ENCODE measurements around the gene PFKFB3. TPM values are rescaled to one million over a fixed set of nuclear protein-coding genes. Genes with fewer than 3 reads are reported as not detected.

Gene PFKFB3
- total RNA-seq, 1 experiment from 2014 or later, result 36.8 TPM

GRCh38 chr10:6275022-6275997 lies 72.6 kb downstream of the PFKFB3 start:
- H3K4me1 Mint-ChIP-seq, result peaks cover 18% of the 10 kb centered on the region in 2 experiments
- H2BK12ac ChIP-seq (ENCODE audit: insufficient read length, low read depth, low read length), result no peak overlapping the region
- no peak overlapping the region for H4K91ac ChIP-seq (ENCODE audit: insufficient read length, low read depth, low read length)
- DNase-seq, result peak; percentile 80
- H2BK5ac ChIP-seq (ENCODE audit: insufficient read length, low read length), result no peak overlapping the region
- H3K27me3 ChIP-seq (ENCODE audit: insufficient read depth, low read length), result no peaks in the 10 kb centered on the region
- no peak overlapping the region for H3K4ac ChIP-seq (ENCODE audit: low read depth, low read length)
- WGBS (ENCODE audit: extremely low coverage, insufficient read length, low lambda C conversion rate), result no CpG with 5 or more reads among the region's 29 CpGs
- no peaks in the 10 kb centered on the region for H3K4me1 ChIP-seq (ENCODE audit: insufficient read depth, low read length)
- H4K8ac ChIP-seq (replicated peaks; ENCODE audit: insufficient read length, low read depth, low read length), result no peak overlapping the region
- no peaks in the 10 kb centered on the region; the same call in 1 of the 2 replicates for H3K27me3 Mint-ChIP-seq (ENCODE audit: low read depth)
- no peak overlapping the region for H3K9ac ChIP-seq (ENCODE audit: extremely low read depth, insufficient read length, low read length)
- no peak overlapping the region for H2BK20ac ChIP-seq (ENCODE audit: low read depth, low read length, poor library complexity, severe bottlenecking)
- H3T11ph ChIP-seq (ENCODE audit: low read length), result no peak overlapping the region
- H3K79me2 ChIP-seq (ENCODE audit: insufficient read depth, low read length), result no peaks in the 10 kb centered on the region
- H2BK15ac ChIP-seq (ENCODE audit: low read depth, low read length), result no peak overlapping the region
- no peaks in the 10 kb centered on the region for H4K20me1 ChIP-seq (ENCODE audit: control insufficient read depth, insufficient read depth, insufficient read length)
- H3K9me3 ChIP-seq (ENCODE audit: control insufficient read depth, low read depth, low read length), result no peaks in the 10 kb centered on the region
- no peak overlapping the region for H3K23ac ChIP-seq (ENCODE audit: insufficient read length, low read depth, low read length)
- no peak overlapping the region for H3K27ac ChIP-seq (ENCODE audit: insufficient read length, low read depth, low read length)
- TF ChIP-seq CTCF (conservative IDR thresholded peaks at IDR 0.05), result no peak
- H2AK5ac ChIP-seq (ENCODE audit: insufficient read length, low read length), result no peak overlapping the region
- no peaks in the 10 kb centered on the region; a peak in 1 of 5 replicates for H3K9me3 Mint-ChIP-seq
- no peak overlapping the region for H2BK120ac ChIP-seq (ENCODE audit: low read depth, low read length, poor library complexity, severe bottlenecking)
- H3K4me2 ChIP-seq (ENCODE audit: insufficient read depth, insufficient read length, low read length), result no peak overlapping the region
- no peaks in the 10 kb centered on the region for H3K79me1 ChIP-seq (ENCODE audit: insufficient read depth, low read depth, low read length, poor library complexity, severe bottlenecking)
- H4K5ac ChIP-seq (ENCODE audit: insufficient read length, low read depth, low read length), result no peak overlapping the region
- no peak overlapping the region; a peak in 1 of 5 replicates for H3K4me3 Mint-ChIP-seq
- H2AFZ ChIP-seq (ENCODE audit: low read length), result no peak overlapping the region
- peak overlapping the region in 2 of 3 experiments; percentile 8 to 61; a peak in 2 of 7 replicates for H3K27ac Mint-ChIP-seq
- no peak overlapping the region for H3K18ac ChIP-seq (ENCODE audit: insufficient read length, low read depth, low read length)
- H3K14ac ChIP-seq (ENCODE audit: insufficient read depth, low read length), result no peak overlapping the region
- H3K23me2 ChIP-seq (ENCODE audit: insufficient read length, low read depth, low read length, poor library complexity, severe bottlenecking), result no peaks in the 10 kb centered on the region
- no peak overlapping the region for H3K56ac ChIP-seq (ENCODE audit: insufficient read length, low read depth, low read length)
- no peaks in the 10 kb centered on the region for H3K36me3 Mint-ChIP-seq (ENCODE audit: insufficient read depth in 1 of 3, low read depth in 3 of 3)

Measured in H9 (cell line).